Measurements from ENCODE around the gene RPS15.

Gene RPS15

DNA sequence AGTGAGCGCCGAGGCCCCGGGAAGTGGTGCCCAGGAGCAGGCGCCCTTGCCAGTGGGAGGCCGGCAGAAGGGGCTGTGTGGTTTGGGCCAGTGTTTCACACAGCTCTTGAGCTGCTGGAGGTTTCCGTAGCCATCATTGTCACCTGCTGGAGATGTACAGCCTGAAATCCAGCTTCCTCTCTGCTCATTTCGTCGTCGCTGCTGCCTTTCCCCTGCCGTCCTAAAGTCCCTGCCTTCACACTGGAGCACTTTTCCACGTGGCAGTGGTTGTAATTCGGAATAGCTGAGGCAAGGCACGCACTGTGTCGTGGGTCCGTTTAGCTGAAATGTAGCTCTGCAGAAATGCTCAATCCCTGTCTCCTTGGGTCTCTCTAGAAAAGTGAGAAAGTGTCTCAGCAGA lies 17.6 kb upstream of the RPS15 start:
- DNase-seq, result no peak

DNA sequence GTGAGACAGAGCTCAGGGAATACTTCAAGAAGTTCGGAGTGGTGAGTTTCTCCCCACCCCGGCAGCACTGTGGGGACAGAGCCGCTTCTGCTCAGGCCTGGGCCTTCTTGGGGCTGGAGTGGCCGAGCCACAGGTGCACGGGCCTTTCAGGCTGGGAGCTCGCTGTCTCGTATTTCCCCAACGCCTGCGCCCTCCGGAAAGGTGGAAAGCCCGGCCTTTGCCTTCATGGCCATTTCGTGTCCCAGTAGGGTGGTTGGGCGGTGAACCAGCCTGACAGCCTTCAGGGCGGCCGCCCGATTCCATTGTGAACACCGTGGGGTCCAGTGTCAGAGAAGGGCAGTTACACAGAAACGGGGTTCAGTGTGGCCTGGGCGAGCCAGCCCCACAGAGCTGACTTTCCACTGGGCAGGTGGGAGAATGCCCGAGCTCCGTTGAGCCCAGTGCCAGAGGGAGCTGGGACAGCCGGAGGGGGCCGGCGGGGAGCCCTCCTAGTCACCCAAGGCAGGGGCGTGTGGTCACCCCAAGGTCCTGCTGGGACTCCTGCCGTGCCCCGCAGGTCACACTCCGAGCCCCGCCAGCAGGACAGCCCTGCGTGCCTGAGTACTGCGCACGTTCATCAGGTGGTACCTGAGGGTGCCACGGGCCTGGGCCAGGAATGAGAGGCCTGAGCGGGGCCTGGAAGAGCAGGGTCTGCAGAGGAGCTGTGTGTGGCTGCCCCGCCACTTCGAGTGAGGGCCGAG lies 16.8 kb upstream of the RPS15 start:
- DNase-seq, result no peak

DNA sequence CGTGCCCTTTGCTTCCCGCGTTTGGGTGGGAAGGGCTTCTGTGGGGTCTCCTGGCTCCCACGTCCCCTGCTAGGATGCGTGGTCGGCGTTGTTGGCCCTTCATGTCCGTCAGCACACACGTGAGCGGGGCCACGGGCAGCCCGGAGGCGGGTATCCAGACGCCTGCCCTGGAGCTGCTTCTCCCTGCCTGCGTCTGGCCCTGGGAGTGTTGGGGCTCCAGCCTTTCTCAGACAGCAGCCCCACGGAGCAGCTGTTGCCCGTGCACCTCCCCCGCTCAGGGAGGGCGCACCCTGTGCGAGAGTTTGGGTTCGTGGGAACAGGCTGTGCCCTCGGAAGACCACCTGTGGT lies 16.3 kb upstream of the RPS15 start:
- DNase-seq, result no peak

DNA sequence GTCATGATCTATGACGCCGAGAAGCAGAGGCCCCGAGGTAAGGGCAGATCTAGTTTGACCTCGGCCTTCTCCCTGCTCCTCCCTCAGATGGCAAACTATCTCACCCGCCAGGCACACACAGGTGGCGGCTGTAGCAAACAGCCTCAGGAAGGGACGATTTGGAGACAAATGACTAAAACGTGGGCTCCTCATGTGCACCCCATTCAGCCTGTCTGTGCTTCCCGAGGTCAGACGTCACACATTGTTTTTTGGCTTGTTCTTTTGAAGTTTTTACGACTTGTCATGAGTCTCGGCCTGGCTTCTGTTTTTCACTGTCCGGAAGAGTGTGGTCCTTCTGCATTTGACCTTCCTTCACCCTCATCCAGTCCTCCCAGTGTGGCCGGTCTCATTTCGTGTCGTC lies 15.8 kb upstream of the RPS15 start:
- no peak for DNase-seq

DNA sequence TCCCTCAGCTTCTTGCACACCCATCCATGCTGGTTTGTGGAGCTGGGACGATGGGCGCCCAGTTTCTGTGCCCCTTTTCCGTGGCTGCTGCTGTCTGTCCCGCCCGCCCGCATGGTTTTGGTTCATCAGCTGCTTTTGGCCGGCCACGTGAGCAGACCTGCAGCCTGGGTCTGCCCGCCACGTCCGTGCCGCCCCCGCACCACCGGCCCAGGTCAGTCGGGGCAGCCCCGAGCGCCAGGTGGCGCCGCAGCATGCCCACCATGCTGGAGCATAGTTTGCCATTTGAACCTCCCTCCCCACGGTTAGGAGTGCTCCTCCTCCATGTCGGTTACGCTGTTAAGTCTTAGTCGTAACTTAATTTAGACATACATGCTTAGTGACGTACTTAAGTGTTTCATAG lies 15.3 kb upstream of the RPS15 start:
- no peak for DNase-seq

DNA sequence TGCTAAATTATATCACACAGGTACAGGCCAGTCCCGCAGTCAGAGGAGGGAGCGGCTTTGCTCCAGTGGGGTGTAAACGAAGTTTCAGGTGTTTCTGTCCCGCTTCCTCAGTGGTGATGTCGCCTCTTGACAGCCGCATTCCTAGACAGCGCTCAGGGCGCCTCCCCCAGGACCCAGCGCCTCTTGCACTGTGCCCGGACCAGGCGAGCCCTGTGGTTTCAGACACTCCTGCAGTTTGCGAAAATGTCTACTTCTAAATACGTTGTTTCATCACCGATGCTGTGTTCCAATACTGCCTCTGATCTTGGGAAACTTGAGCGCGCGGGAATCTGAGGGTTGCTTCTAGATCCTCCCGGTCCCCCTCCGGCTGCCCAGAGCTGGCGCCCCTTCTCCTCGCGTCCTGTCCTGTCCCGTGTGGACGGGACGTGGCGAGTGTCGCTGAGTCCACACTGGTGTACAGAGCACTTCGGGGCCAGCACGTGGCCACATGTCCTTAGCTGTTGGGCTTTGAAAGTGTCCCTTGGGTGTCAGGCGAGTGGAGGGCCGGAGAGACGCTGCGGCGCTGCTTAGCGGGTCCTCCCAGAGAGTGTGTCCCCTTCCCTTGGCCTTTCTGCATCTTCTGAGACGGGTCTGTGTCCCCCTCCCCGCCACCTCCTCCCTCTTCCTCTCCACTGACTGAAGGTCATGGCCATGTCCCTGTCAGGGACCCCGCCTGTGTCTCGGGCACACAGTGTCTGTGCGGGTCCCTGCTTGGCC lies 14.6 kb upstream of the RPS15 start:
- no peak for DNase-seq

DNA sequence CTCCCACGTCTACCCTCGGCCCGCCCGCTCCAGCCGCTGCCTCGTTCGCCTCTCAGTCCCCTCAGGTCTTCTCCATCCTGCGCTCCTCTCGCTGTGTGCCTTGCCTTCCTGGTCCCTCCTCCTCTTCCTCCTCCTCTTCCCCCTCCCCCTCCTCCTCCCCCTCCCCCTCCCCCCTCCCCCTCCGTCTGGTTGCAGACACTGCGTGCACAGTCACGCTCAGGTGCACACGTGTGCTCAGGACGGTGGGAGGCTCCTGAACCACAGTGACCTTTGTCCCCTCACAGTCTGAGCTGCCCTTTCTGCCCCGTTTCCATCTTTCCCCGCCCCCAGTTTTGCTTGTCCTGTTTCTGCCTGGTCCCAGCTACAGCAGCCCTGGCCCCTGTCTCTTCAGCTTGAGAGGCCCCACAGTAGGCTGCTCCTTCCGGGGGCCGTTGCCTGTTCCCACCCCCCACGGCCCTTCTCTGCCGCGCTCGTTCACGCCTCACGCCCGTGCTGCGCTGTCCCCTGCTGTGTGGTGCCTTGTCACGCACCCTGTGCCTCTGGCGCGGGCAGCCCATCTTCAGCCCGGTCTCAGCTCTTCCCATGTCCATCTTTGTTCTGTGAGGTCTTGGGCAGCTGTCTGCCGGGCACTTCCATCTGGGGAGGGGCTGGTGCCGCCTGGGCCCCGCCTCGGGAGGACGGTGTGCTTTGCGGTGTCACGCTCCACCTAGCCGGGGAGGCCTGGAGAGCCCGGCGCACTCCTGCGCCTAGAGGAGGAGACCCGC lies 13.8 kb upstream of the RPS15 start:
- DNase-seq, result no peak

DNA sequence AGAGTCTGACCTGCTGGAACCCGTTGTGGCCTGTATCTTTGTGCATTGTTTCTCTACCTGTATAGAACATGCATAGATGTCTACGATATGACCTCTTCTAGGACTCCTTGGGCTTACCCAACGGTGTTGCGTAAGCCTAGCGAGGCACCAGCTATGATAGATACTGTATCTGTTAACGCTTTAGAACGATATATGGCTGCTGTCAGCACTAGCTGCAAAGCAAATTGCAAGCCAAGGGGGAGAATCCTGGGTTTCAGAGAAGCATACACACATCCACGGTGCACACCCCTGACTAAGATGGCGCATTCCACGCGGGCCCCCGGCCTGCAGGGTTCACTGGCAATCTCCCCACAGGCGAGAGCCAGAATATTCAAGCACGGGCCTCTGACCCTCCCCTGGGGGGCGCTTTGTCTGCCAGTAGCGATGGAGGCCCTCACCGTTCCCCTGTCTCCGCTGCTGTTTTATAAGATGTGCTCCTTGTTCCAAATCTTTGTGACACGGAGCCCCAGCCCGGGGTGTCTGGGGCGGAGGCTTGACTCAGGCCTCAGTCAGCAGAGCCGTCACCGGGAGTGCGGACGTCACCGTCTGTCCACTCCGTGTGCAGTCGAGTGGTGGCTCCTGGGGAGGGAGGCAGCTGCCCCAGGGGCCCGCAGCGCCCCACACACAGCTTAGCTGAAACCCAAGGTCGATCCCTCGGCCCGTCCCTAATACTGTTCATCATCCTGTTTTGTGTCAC lies 12.9 kb upstream of the RPS15 start:
- no peak for DNase-seq

DNA sequence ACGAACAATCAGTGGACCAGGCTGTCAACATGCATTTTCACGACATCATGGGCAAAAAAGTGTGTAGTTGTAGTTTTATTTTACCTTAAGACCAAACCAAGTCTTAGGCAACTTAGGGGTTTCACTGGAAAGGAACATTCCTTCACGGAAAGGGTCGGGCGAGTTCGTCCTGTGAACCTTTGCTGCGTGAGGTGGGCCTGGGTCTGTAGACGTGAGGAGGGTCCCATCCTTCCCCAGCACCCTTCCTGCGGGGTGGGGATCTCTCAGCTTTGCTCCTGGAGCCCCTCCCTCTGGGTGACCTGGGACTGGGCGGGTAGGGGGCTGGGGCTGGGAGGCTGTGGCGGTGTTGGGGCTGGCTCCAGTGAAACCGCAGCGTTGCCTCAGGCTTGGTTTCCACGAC lies 12.3 kb upstream of the RPS15 start:
- DNase-seq, result no peak

DNA sequence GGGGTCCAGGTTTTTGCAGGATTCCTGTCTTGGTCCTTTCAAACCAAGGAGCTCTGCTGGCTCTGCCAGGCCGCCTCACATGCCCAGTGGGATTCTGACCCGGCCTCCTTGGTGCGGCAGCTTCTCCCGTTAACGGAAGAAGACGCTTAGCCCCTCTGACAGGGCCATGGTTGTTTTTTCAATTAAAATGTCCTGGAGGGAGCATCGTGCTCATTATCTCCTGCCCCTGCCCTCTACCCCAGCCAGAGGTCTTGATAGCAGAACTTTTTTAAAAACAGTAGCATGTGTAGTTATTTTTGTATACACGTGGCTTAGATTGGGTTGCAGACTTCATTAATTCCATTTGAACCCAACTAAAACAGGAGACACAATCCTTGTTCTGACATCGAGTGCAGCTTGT lies 11.5 kb upstream of the RPS15 start:
- DNase-seq, result no peak

DNA sequence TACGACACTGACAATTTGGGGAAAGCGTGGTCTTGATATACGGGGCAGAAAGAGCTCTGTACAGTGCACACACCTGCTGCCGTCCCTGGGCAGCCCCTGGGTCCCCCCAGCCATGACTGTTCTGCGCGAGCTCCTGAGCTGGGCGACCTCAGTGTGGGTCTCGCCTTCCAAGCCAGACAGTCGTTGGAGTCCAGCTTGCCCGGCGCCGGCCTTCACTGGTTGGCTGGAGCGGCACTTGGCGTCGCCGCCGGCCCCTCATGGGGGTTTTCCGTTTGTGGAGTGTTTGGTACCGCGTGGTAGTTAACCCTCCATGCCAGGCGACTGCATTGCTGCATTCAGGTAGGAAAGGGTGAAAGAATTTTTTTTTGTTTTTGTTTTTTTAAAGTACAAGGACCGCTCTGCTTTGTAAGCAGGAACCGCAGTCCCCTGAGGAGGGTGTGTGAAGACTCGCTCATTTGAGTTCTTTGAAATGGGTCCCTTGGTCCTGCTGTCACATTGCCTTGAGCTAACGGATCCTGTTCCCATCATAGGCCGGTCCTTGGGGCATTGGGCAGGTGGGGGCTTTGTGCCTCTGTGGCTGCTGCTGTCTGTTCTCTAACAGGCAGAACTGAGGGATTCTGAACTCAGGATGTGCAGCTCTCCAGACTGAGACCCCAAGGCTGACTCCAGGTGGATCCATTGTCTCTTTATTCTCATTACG lies 10.8 kb upstream of the RPS15 start:
- no peak for DNase-seq

DNA sequence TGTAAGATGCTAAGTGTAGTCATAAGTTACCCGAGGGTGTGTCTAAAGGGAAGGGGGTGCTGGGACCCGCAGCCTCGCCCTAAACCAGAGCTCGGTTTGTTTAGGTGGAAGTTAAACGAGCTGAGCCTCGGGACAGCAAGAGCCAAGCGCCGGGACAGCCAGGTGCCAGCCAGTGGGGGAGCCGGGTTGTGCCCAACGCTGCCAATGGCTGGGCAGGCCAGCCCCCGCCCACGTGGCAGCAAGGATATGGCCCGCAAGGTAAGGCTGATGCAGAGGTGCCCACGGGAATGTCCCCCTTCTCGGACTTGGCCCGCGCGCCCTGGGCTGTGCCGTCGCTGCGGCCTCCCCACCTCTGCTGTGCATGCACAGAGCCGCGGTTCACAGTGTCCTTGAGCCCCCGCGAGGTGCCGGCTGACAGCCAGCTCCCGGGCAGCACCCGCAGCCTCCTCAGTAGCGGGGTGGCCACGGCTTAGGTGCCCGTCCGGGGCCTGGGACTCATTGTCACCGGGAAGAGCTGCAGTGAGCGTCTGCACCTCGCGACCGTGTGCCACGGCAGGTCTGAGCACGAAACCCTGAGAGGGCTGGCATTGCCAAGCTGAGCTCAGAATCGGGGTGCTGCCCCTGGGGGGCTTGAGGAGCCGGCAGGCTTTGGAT lies 9.3 kb upstream of the RPS15 start:
- no peak for DNase-seq

DNA sequence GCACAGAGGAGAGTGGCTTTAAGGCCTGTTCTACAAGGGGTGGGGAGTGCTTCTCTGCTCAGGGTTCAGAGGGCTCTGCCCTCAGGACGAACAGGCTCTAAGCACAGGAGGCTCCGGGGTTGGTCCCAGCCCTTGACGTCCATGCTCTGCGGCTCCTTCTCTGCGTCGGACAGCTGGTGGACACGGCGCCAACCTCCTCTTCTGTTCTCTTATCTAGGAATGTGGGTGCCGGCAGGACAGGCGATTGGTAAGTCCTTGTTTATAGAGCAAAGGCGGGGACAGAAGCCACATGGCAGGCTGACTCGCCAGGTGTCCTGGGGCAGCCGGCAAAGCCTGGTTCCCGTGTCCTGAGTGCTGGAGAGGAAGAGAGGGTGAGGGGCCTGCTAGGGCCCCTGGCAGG lies 8.4 kb upstream of the RPS15 start:
- no peak for DNase-seq

DNA sequence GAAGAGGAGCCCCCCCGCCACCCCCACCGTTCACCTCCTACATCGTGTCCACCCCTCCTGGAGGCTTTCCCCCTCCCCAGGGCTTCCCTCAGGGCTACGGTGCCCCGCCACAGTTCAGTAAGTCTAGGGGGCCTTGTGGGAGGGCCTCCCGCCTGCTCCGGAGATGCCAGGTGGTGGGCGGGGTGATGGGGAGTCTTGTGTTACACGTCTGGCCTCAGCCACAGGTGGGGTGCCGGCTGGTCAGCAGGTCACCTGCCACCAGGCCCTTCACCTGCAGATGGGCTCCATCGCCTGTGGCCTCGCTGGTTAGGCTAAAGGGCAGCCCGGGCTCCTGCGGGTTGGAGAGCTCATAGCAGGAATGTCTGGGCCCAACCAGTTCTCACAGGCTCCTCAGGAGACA lies 8.0 kb upstream of the RPS15 start:
- DNase-seq, result no peak

DNA sequence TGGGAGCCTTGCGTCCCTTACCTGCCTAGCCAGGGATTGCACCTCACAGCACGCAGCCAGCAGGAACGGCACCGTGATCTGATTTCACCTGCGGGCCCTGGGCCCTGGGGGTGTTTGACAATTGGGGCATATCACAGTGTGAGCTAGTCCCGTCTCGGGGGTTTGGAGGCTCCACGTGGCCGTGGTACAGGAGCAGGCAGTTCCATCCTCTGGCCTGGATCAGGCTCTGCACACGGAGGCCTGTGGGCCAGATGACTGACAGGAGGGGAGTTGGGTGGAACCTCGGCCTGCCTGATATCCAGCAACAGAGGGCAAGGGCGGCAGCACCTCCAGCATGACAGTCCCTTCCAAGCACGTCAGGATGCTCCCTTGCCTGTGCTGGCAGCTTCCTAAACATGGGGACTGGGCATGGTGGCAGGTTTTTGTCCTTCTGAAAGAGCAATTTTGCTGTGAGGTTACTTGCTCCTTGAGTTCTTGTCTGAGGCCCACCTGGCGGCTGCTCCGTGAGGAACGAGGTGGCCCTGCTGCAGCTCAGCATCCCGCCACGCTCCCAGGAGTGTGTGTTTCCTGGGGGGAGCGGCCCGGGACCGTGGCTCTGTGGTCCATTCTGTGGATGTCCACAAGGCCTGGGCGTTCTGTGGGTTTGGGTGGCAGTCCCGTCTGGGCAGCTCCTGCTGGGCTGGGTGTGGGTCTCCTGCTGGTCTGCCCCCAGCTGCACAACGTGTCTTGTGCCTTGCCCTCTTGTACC lies 6.3 kb upstream of the RPS15 start:
- no peak for DNase-seq

DNA sequence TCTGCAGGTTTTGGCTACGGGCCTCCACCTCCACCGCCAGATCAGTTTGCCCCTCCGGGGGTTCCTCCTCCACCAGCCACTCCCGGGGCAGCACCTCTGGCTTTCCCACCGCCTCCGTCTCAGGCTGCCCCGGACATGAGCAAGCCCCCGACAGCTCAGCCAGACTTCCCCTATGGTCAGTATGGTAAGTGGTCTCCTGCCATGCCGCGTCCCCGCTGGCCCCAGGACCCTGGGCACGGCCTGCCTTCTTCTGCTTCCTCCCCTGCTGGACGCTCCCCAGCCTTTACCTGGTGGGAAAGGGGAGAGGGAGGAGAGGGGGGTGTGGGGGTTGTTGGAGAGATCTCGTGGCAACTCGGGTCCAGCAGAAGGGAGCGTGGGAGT lies 5.7 kb upstream of the RPS15 start:
- no peak for DNase-seq

DNA sequence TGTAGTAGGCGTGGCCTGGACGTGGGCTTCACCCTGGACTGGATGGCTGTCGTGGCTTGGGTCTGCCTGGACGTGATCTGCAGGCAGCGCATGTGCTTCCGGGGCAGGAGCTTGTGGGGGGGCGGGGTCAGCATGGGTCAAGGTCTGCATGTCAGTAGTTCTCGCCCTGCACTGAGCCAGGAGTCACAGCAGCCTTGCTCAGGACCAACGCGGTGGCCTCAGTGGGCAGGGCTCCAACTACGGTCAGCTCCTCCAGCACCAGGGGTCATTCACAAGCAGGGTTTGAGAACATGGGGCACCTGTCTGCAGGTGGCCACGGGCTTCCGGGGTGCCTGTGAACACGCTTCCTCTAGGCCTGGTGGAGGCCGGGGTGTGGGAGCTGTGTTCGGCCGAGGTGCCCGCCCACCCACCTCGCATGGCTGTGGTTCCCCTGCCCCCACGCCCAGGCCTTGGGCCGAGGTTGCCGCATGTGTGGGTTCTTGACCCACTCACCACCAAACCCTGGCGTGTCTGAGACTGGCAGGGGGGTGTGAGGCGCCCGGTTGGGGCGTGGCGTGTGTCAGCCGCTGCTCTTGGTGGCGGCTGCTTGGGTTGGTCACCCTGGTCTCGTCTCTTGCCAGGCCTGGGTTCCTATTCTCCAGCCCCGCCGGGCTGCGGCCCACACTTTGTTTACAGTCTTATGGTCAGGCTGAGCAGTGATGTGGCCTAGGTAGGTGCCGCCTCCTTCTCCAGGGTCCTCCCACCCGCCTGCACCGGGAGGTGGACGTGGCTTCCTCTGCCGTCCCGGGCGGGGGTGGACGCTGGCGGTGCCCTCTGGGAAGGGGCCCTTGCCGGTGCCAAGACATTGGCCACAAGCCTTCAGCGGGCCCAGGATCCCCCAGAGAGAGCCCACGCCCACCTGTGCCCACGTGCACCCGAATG lies 4.8 kb upstream of the RPS15 start:
- DNase-seq, result no peak

DNA sequence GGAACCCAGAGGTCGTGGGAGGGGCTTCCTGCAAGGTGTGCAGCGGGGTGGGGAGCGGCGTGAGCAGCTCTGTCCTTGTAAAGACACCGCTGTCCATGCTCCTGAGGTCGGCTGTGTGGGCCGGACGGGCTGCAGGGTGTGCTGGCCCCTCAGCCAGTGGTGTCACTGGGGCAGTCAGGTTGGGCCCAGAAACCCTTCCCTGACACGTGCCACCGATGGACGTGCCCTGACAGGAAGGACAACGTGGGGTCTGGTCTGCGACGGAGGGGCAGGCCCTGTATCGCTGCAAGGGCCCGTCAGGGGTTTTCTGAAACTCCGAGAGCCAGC lies 4.2 kb upstream of the RPS15 start:
- DNase-seq, result no peak

DNA sequence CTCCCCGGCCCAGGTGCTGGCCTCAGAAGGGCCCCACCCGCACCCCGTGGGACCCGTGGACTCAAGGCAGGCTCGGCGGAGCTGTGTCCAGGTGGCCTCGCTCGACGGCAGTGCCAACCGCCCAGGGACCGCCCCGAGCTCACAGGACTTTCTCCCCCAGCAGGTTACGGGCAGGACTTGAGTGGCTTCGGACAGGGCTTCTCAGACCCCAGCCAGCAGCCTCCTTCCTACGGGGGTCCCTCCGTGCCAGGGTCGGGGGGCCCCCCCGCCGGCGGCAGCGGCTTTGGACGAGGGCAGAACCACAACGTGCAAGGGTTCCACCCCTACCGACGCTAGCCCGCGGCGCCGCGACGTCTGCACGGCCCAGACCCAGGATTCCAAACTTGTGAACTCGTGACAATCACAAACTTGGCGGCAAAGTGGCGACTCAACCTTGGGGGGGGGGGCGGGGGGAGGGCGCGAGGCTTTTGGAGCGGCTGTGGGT lies 3.6 kb upstream of the RPS15 start:
- no peak for DNase-seq

DNA sequence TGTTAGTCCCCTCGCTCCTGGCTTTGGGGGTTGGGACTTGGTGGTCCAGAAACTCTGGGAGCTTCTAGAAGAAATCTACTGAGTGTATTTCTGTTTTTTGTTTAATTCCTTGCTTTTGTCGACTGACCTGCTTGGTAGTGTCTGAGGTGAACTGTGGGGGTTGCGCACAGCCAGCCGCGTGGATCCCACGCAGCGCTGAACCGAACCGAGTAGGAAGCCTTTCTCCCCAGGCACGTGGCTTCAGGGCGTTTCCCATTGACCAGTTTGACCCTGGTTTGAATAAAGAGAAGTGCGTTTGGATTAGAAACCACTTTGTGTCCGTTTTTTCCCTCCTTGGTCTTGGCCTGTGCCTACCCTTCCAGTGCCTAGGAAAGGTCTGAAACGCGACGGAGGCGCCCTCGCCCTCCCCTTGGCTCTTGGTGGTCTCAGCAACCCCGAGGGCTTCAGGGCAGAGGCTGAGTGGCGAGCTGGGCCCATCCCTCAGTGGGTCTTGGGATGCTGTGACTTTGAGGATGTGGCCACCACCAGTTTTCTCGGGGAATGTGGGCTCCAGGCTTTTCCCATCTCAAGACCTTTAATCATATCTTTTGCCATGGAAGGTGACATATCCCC lies 2.7 kb upstream of the RPS15 start:
- DNase-seq, result no peak
